ENCODE data around the gene LEKR1. TPM values are rescaled to one million over a fixed set of nuclear protein-coding genes. Genes with fewer than 3 reads are reported as not detected.

Gene LEKR1
- total and polyA plus RNA-seq, 3 donors from 2014 or later: 9.7 to 23.0 (median 22.9) TPM

DNA sequence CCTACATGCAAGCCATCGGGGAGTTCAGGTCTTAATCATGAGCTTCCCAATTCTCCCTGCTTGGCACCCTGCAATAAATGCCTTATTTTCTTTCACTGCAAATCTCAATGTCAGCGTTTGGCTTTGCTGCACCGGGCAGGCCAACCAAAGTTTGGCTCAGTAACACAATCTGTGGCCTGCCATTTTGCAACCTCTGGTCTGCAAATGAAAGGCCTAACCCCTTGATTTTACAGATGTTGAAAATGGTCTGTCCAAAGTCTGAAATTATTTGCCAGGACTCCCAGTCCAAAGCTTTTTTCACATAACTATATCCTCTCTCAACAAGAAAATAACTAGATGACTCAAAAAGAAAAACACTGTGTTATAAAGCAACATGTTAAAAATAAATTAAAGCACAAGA, 34.0 kb upstream of the LEKR1 start:
- TF ChIP-seq, protein P1, sequence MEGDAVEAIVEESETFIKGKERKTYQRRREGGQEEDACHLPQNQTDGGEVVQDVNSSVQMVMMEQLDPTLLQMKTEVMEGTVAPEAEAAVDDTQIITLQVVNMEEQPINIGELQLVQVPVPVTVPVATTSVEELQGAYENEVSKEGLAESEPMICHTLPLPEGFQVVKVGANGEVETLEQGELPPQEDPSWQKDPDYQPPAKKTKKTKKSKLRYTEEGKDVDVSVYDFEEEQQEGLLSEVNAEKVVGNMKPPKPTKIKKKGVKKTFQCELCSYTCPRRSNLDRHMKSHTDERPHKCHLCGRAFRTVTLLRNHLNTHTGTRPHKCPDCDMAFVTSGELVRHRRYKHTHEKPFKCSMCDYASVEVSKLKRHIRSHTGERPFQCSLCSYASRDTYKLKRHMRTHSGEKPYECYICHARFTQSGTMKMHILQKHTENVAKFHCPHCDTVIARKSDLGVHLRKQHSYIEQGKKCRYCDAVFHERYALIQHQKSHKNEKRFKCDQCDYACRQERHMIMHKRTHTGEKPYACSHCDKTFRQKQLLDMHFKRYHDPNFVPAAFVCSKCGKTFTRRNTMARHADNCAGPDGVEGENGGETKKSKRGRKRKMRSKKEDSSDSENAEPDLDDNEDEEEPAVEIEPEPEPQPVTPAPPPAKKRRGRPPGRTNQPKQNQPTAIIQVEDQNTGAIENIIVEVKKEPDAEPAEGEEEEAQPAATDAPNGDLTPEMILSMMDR (IDR thresholded peaks at IDR 0.05): no peak
- no peak for TF ChIP-seq POLR2A (IDR thresholded peaks at IDR 0.05)
- WGBS, 2 donors: 73% methylated on average over 3 of the region's 3 CpGs
- DNase-seq: no peak
- intact Hi-C loops (cut with DNase I; ENCODE audit: low total_unique reads): no loop called here
- no peaks in the 10 kb centered on the region for H3K36me3 ChIP-seq (ENCODE audit: low read depth, missing control alignments)
- H3K4me1 ChIP-seq: peaks cover 6% of the 10 kb centered on the region
- no peak overlapping the region for H3K4me3 ChIP-seq
- H3K9me3 ChIP-seq: no peaks in the 10 kb centered on the region
- no peak overlapping the region for H3K27ac ChIP-seq
- H3K27me3 ChIP-seq: no peaks in the 10 kb centered on the region

DNA sequence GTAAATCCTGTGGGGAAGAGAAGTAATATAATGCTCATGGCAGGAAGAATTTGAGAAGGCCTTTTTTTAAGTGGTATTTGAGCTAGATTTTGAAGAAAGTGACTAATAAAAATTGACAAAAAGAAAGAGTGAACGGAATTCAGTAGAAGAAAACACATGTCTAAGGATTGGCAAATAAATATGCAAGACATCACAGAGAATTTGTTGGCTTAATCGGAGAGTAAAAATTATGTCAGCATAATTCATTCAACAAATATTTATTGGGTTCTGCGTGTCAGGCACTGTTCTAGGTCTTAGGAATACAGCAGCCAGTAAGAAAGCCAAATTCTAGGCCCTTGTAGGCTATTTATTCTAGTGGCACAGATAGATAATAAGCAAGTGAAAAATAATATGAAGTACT, 33.6 kb upstream of the LEKR1 start:
- Histone ChIP-seq H3K27ac (no peak overlapping the region), H3K4me3 (no peak overlapping the region), H3K36me3 (ENCODE audit: low read depth, missing control alignments) (no peaks in the 10 kb centered on the region), H3K27me3 (no peaks in the 10 kb centered on the region), H3K9me3 (no peaks in the 10 kb centered on the region), H3K4me1 (peaks cover 6% of the 10 kb centered on the region)
- no peak for DNase-seq
- intact Hi-C loops (cut with DNase I; ENCODE audit: low total_unique reads): no loop called here
- TF ChIP-seq, protein P1 (IDR thresholded peaks at IDR 0.05): no peak
- no peak for TF ChIP-seq POLR2A (IDR thresholded peaks at IDR 0.05)
- WGBS, 2 donors: 58 to 62% methylated on average over 3 of the region's 3 CpGs

DNA sequence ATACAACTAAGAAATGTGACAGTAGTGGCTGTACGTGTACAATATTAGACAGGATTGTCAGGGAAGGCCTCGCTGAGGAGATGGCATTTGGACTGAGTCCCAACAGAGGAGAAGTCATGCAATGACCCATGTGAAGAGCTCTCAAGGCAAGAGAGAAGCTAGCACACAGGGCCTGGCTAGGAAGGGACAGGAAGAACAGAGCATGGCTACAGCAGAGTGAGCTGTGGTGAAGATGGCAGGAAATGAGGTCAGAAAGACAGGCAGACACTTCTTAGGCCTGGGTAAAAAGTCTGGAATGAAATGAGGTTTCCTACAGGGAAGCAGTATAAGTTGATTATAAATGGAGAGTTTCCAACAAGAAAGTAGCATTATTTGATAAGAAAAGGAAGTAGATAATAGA, 33.2 kb upstream of the LEKR1 start:
- no peaks in the 10 kb centered on the region for H3K36me3 ChIP-seq (ENCODE audit: low read depth, missing control alignments)
- no peak for DNase-seq
- H3K27ac ChIP-seq: no peak overlapping the region
- intact Hi-C loops (cut with DNase I; ENCODE audit: low total_unique reads): no loop called here
- no peaks in the 10 kb centered on the region for H3K9me3 ChIP-seq
- no peak overlapping the region for H3K4me3 ChIP-seq
- peaks cover 6% of the 10 kb centered on the region for H3K4me1 ChIP-seq
- no peak for TF ChIP-seq POLR2A (IDR thresholded peaks at IDR 0.05)
- no peaks in the 10 kb centered on the region for H3K27me3 ChIP-seq
- 78 to 94% methylated on average over 2 of the region's 2 CpGs for WGBS, 2 donors

DNA sequence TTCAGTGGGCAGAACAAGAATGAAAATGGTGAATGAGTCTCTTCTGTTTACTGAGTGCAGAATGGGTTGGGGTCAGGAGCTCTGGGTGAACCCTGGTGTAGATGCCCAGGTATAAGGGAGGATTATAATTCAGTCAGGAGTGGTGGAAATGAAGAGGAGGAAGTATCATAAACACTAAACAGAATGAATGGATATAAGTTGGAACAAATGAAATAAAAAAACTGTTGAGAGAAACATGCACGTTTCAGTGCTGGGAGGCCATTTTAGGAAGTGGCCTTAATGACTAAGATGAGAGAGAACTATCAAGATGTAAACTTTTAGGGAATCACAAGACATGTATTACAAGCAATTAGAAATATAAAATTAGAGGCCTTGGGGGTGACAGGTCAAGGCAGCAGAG, 32.8 kb upstream of the LEKR1 start:
- TF ChIP-seq, protein P1 (IDR thresholded peaks at IDR 0.05): no peak
- no peak overlapping the region for H3K27ac ChIP-seq
- WGBS, 2 donors: 57 to 71% methylated on average over 1 of the region's 1 CpG
- no peaks in the 10 kb centered on the region for H3K27me3 ChIP-seq
- H3K9me3 ChIP-seq: no peaks in the 10 kb centered on the region
- intact Hi-C loops (cut with DNase I; ENCODE audit: low total_unique reads): no loop called here
- DNase-seq: no peak
- peaks cover 6% of the 10 kb centered on the region for H3K4me1 ChIP-seq
- H3K36me3 ChIP-seq (ENCODE audit: low read depth, missing control alignments): no peaks in the 10 kb centered on the region
- no peak overlapping the region for H3K4me3 ChIP-seq

DNA sequence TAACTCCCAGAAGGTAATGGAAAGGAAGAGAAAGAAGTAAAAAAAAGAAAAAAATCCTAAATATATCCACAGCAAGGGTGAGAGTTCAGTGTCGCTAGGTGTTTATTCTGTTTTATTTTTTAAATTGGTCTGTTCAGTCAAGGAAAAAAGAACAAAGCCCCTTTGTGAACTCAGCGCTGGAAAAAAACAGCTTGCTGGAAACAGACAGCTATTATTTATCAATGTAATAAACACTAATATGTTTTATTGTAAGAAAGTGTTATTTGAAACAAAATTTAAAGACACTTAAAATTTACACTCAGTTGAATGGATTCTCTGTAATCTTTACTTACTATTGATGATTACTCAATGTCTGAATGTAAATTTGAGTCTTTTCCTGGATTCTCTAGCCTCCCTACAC, 32.3 kb upstream of the LEKR1 start:
- TF ChIP-seq, protein P1 (IDR thresholded peaks at IDR 0.05): no peak
- no peak for TF ChIP-seq POLR2A (IDR thresholded peaks at IDR 0.05)
- Histone ChIP-seq H3K27me3 (no peaks in the 10 kb centered on the region), H3K36me3 (ENCODE audit: low read depth, missing control alignments) (no peaks in the 10 kb centered on the region), H3K4me1 (peaks cover 3% of the 10 kb centered on the region), H3K9me3 (no peaks in the 10 kb centered on the region), H3K4me3 (no peak overlapping the region), H3K27ac (no peak overlapping the region)
- no peak for DNase-seq
- 70 to 79% methylated on average over 2 of the region's 2 CpGs for WGBS, 2 donors
- intact Hi-C loops (cut with DNase I; ENCODE audit: low total_unique reads): no loop called here

All from testis (tissue), 3 donors.